Astrocyte (in vitro differentiated cells and primary cell): ENCODE results near the gene FIG4.

ENCODE experiments used
- EZH2 ChIP-seq: IDR thresholded peaks from 2 replicates; pipeline ENCODE4 v1.6.1; 2012; ENCODE audit warnings: mild to moderate bottlenecking, low read length, inconsistent platforms; ENCODE audit not compliant: insufficient read depth
- TF ChIP-seq, protein P1 (sequence below): IDR thresholded peaks from 2 replicates; pipeline ENCODE4 v1.5.1; 2011; ENCODE audit warnings: low read depth, mild to moderate bottlenecking, inconsistent platforms, low read length, moderate library complexity; ENCODE audit not compliant: insufficient read depth

DNA sequence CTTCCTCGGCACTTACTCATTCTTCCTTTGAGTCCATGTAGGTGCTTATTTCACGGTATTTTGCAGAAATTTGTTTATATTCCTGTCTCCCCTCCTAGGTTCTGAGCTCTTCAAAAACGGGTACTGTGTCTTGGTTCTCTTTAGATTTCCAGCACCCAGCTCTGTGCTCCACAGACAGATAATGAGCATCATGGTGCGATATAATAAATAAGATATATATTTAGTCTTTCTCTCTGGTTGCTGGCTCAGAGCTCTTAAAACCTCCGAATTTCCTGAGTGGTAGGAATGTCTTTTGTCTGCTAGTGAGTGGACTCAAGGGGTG, 179.0 kb downstream of the FIG4 start:
- TF ChIP-seq, protein P1, sequence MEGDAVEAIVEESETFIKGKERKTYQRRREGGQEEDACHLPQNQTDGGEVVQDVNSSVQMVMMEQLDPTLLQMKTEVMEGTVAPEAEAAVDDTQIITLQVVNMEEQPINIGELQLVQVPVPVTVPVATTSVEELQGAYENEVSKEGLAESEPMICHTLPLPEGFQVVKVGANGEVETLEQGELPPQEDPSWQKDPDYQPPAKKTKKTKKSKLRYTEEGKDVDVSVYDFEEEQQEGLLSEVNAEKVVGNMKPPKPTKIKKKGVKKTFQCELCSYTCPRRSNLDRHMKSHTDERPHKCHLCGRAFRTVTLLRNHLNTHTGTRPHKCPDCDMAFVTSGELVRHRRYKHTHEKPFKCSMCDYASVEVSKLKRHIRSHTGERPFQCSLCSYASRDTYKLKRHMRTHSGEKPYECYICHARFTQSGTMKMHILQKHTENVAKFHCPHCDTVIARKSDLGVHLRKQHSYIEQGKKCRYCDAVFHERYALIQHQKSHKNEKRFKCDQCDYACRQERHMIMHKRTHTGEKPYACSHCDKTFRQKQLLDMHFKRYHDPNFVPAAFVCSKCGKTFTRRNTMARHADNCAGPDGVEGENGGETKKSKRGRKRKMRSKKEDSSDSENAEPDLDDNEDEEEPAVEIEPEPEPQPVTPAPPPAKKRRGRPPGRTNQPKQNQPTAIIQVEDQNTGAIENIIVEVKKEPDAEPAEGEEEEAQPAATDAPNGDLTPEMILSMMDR = no peak
- no peak for TF ChIP-seq EZH2
